Measurements from ENCODE around the gene TNS4.

Gene TNS4

DNA sequence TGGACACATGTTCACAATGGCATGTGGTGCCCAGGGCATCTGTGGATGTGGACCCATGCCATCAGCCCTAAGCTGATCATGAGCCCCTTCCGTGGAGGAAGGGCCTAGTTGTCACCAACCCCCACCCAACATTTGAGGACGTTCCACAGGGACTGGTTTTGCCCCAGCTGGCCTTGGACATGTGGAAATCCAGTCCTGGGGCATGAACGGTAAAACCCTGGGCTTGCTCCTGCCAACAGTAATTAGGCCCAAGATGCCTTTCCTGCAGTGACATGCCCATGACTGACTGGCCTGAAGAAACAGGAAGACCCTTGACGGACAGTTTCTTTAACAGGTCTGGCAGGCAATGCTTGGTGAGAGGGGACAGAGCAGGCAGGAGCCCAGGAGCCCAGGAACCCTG lies 7.7 kb downstream of the TNS4 start:
- Mint-ChIP-seq H3K9me3 (no peaks in the 10 kb centered on the region), H3K4me1 (peaks cover 34% of the 10 kb centered on the region), H3K4me3 (no peak overlapping the region), H3K27ac (no peak overlapping the region), H3K36me3 (no peaks in the 10 kb centered on the region)
- no peak for ATAC-seq
- no peak for DNase-seq (ENCODE audit: low spot score in 2 of 2)

DNA sequence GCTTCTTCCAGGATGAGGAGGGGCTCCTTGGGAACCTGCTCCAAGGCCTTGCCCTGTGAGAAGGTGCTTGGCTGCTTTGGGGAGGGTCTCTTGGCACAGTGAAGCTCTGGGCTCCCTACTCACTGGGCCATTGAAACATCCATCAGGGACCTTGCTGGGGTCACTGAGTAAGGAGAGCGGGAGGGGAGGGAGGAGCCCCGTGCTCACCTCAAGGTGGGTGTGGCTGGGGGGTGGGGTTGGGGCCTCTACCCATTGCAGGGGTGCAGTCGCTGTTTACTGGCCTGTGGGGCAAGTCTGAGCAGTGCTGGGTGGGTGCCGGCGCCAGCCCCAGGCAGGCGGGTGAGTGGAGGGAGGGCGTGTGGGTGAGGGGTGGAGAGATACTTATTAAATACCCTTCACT lies 9.9 kb downstream of the TNS4 start:
- DNase-seq (ENCODE audit: low spot score in 2 of 2), result no peak
- H3K4me1 Mint-ChIP-seq, result peaks cover 42% of the 10 kb centered on the region
- no peaks in the 10 kb centered on the region for H3K9me3 Mint-ChIP-seq
- H3K36me3 Mint-ChIP-seq, result no peaks in the 10 kb centered on the region
- ATAC-seq, result no peak
- H3K27ac Mint-ChIP-seq, result peak overlapping the region; percentile 72
- no peak overlapping the region for H3K4me3 Mint-ChIP-seq

DNA sequence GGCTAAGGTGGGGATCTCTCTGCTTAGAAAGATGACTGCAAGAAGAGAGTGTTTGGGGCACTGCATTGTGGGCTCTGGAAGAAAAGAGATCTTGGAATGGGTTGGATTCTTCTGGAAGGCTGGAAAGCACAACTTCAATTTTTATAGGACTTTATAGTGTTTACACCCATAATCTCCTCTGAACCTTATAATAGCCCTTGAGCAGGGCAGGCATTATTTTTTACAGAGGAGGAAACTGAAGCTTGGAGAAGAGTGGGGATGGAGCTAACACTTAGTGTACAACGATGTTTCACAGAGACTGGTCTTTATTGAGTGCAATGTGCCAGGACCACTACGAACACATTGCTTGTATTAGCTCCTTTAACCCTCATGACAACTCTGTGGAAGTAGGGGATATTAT lies 10.4 kb downstream of the TNS4 start:
- peaks cover 47% of the 10 kb centered on the region for H3K4me1 Mint-ChIP-seq
- H3K4me3 Mint-ChIP-seq, result no peak overlapping the region

DNA sequence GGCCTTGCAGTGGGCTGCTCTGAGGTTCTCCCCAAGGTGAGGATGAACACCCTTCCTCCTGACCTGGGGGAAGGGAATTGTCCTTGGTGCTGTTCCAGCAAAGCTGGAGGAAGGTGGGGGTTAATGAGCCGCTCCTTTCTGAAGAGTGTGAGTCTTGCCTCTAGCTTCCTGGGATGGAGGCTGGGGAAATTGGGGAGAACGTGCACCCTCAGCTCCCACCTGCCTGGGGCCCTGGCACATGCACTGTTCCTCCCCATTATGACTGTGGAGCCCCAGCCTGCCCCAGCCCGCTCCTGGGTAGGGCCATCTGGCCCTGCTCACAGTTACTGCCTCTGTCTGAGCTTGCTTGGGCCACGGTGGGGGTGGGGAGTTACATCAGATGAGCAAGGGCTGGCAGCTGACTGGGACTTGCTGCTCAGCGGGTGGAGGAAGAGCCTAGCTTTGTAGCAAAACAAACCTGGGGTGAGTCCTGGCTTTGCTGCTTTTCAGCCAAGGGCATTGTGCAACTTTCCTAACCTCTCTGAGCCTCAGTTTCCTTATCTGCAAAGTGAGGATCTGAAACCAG lies 11.1 kb downstream of the TNS4 start:
- H3K9me3 Mint-ChIP-seq, result no peaks in the 10 kb centered on the region
- no peaks in the 10 kb centered on the region for H3K36me3 Mint-ChIP-seq
- DNase-seq (ENCODE audit: low spot score in 2 of 2), result no peak
- peak overlapping the region; percentile 72 for H3K27ac Mint-ChIP-seq
- H3K4me3 Mint-ChIP-seq, result no peak overlapping the region
- no peak for ATAC-seq
- peaks cover 53% of the 10 kb centered on the region for H3K4me1 Mint-ChIP-seq

More for the DNA sequence above, 10.4 kb downstream of the TNS4 start:
- H3K36me3 Mint-ChIP-seq, result no peaks in the 10 kb centered on the region
- no peak for ATAC-seq
- DNase-seq (ENCODE audit: low spot score in 2 of 2), result no peak
- H3K27ac Mint-ChIP-seq, result peak overlapping the region; percentile 72
- no peaks in the 10 kb centered on the region for H3K9me3 Mint-ChIP-seq

DNA sequence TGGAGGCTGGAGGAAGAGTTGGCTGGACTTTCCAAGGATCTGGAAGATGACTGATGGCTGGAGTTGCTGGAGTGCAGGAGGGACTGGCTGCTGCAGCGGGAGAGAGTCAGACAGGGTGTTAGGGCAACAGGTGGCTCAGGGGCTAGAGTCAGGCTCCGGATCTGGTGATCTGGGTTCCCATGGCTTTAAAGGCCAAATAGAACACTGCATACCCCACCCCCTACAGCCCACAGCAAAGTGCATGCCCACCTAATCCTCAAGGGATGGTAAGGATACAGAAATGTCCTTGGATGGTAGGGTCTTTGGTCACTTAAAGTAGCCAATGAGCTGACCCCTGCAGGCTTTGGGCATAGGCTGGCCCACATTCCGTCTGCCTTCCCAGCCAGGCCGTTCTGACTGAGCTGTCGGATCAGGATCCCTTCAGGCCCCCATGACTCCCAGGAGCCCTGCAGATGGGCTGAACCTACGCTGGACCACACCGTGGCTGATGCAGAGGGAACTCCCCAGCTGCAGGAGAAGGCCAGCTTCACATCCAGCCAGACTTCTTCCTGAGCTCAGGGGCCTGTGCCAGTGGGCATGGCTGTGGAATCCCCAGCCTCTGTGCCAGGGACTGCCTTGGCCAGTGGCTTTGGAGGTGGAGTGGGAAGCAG lies 13.9 kb downstream of the TNS4 start:
- Mint-ChIP-seq H3K4me1 (peaks cover 80% of the 10 kb centered on the region), H3K4me3 (no peak overlapping the region), H3K36me3 (no peaks in the 10 kb centered on the region), H3K27ac (peak overlapping the region; percentile 93), H3K9me3 (no peaks in the 10 kb centered on the region)
- no peak for DNase-seq (ENCODE audit: low spot score in 2 of 2)
- no peak for ATAC-seq

DNA sequence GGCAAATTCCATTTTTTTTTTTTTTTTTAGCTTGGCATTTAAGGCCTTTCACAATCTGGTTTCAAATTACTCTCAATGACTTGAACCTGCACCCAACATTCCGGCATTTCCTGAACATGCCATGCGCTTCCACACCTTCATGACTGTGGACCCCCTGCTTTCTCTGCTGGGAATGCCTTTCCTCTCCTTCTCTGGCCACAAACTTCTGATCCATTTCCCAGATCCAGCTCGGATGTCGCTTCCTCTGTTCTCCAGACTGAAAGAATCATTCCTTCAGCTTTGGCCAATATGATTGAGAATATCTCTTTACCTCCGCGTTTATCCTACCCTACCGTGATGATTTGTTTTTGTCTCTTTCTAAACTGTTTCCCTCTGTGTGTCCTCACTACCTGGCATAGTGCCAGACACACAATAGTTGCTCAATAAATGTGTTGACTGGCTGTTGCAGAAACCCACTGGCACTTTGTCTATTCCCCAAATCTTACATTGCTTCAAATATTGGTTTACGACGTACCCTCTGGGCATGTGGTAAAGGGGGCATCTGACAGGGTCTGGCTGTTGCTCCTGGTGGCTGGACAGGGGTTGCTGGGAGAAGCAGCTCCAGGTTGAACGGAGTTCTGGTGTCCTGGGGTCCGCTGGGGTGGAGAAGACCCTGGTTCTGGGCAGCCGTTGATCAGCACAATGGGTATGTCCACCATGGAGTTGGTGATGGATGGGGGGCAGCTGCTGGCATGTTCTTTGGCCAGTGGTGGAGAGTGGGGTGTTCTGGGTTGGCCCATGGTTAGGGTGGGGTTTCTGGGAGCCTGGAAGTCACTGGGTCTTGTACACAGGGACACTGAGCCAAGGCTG lies 14.7 kb downstream of the TNS4 start:
- DNase-seq (ENCODE audit: low spot score in 2 of 2), result no peak
- Mint-ChIP-seq H3K36me3 (no peaks in the 10 kb centered on the region), H3K9me3 (no peaks in the 10 kb centered on the region), H3K4me3 (no peak overlapping the region), H3K4me1 (peaks cover 87% of the 10 kb centered on the region), H3K27ac (peak overlapping the region; percentile 93)
- ATAC-seq, result no peak

DNA sequence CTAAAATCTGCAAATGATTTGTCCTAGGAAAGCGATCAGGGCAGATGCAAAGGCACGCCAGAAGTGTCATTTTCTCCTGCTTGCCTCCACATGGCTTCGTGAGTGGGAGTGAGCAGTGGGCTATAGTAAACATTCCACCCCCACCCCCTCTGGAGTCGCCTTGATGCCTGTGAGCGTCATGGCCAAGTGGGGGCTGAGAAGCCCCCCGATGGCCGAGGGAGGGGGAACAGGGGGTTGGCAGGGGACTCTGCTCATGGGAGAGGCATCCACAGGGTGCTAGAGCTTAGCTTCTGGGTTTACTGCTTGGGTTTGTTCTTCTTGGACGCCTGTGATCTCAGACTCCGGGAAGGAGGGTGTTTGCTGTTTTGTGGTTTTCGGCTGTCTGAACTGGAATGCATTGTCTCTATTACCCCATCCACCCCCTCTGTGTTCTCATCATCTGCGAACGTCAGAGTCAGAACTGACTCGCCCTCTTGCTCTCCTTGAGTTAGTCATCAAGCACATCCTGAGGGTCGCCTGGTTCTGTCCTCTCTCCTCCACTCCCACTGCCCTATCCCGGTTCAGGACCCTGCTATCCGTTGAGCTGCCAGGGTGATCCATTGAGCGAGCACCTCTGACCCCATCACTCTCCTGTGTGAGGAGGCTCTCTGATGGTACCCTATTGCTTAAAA lies 15.4 kb downstream of the TNS4 start:
- peaks cover 89% of the 10 kb centered on the region for H3K4me1 Mint-ChIP-seq
- H3K9me3 Mint-ChIP-seq, result no peaks in the 10 kb centered on the region
- H3K36me3 Mint-ChIP-seq, result no peaks in the 10 kb centered on the region
- H3K4me3 Mint-ChIP-seq, result no peak overlapping the region
- peak; percentile 70 for ATAC-seq
- H3K27ac Mint-ChIP-seq, result peak overlapping the region; percentile 93
- DNase-seq (ENCODE audit: low spot score in 2 of 2), result no peak

DNA sequence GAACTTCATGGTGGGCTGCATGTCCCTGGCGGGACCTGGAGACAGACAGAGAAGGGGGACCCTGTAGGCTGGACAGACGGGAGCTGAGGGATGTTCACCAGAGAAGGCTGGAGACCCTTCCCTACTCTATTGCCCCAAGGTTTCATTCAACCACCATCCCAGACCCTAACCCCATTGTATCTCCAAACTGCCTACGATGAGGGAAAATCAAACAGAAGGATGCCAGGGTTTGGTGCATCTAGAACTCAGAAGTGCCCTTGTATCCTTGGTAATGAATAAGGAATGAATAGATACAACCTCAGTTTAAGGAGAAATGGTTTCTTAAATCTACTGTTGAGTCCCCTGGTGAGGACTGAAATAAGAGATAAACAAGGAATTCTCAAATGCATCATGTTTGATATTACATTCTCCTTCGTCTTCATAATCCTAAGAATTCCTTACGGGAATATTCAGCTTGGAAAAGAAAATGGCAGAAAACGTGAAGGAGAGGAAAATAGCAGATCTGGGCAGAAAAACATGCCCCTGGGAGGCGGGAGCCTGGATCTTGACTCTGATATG lies 16.4 kb downstream of the TNS4 start:
- no peak for ATAC-seq
- Mint-ChIP-seq H3K27ac (peak overlapping the region; percentile 93), H3K4me3 (no peak overlapping the region)

DNA sequence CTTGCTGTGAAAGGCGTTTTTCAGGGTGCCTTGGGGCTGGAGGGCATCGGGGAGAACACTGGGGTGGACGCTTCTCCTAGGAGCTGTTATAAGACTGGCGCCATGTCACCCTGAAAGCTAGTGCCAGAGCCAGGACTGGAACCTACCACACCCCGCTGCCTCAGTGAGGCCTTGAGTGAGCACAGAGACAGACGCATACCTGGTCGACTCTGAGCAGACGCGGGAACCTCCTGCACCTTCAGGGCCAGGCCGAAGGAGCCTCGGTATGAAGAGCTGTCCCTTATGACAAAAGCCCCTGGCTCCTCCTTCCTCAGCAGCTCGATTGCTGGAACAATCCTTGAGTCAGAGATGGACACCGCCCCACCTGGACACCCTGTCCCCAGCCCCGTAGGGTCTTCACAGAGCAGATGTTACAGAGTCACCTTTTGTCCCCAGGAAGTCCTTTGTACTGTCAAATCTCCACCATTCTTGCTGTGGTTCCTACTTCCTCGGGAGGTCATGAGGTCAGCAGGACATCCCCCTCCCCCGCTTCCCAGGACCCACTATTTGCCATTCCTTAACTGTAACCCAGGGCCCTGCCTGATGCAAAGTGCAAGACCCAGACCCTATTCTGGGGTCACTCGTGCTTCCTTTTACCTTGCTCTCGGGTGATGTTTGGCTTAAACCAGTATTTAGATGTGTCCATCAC lies 17.0 kb downstream of the TNS4 start:
- no peaks in the 10 kb centered on the region for H3K9me3 Mint-ChIP-seq
- ATAC-seq (no peak), DNase-seq (ENCODE audit: low spot score in 2 of 2) (no peak)
- H3K4me1 Mint-ChIP-seq, result peaks cover 89% of the 10 kb centered on the region
- H3K4me3 Mint-ChIP-seq, result no peak overlapping the region
- peaks cover 8% of the 10 kb centered on the region for H3K36me3 Mint-ChIP-seq
- peak overlapping the region; percentile 93 for H3K27ac Mint-ChIP-seq

More for the DNA sequence above, 16.4 kb downstream of the TNS4 start:
- DNase-seq (ENCODE audit: low spot score in 2 of 2), result no peak
- Mint-ChIP-seq H3K4me1 (peaks cover 89% of the 10 kb centered on the region), H3K9me3 (no peaks in the 10 kb centered on the region), H3K36me3 (peaks cover 6% of the 10 kb centered on the region)

DNA sequence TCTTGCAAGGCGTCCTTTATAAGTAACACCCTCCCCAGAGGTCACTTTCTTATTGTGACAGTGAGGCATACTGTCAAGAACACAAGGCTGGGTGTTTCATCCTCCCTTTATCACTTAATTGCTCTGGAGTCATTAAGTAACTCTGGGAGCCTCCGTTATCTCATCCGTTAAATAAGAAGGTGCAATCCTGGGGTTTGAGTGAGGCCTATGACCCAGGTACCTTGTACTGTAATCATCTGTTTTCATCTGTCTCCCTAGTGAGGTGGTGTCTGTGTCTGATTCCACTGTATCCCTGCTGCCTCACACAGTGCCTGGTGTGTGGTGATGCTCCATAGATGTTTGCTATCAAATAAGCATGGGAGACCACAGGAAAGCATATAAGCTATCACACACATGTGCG lies 17.7 kb downstream of the TNS4 start:
- peaks cover 89% of the 10 kb centered on the region for H3K4me1 Mint-ChIP-seq
- H3K4me3 Mint-ChIP-seq, result no peak overlapping the region
- DNase-seq (ENCODE audit: low spot score in 2 of 2), result no peak
- H3K36me3 Mint-ChIP-seq, result peaks cover 13% of the 10 kb centered on the region
- peak overlapping the region; percentile 93 for H3K27ac Mint-ChIP-seq
- H3K9me3 Mint-ChIP-seq, result no peaks in the 10 kb centered on the region
- no peak for ATAC-seq

DNA sequence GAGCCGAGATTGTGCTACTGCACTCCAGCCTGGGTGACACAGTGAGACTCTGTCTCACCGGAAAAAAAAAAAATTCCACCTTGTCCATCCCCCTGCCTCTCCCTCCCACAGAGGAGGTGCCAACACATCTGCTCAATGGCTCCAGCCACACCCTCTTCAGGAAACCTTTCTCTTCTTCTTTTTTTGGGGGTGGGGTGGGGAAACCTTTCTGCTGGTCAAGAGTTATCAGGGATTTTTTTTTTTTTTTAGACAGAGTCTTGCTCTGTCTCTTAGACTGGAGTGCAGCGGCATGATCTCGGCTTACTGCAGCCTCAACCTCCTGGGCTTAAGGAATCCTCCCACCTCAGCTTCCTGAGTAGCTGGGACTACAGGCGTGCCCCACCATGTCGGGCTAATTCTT lies 18.7 kb downstream of the TNS4 start:
- Mint-ChIP-seq H3K9me3 (no peaks in the 10 kb centered on the region), H3K36me3 (peaks cover 13% of the 10 kb centered on the region), H3K4me1 (peaks cover 88% of the 10 kb centered on the region), H3K27ac (peak overlapping the region; percentile 93), H3K4me3 (peak overlapping the region; percentile 67)
- DNase-seq (ENCODE audit: low spot score in 2 of 2), result no peak
- no peak for ATAC-seq

DNA sequence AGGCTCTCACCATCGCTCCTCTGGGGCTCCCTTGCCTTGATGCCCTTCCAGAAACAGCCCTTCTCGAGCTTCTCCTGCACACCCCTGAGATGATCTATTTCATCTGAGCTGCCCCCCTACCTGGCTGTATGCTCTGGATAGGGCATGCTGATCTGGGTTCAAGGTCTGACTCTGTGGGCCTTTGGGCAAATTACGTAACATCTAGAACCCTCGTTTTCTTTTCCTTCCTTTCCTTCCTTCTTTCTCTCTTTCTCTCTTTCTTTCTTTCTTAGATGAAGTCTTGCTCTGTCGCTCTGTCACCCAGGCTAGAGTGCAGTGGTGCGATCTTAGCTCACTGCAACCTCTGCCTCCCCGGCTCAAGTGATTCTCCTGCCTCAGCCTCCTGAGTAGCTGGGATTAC lies 20.3 kb downstream of the TNS4 start:
- no peak for ATAC-seq
- H3K4me1 Mint-ChIP-seq, result peaks cover 88% of the 10 kb centered on the region
- H3K4me3 Mint-ChIP-seq, result peak overlapping the region; percentile 67
- H3K27ac Mint-ChIP-seq, result peak overlapping the region; percentile 93
- DNase-seq (ENCODE audit: low spot score in 2 of 2), result no peak
- H3K36me3 Mint-ChIP-seq, result peaks cover 14% of the 10 kb centered on the region
- H3K9me3 Mint-ChIP-seq, result no peaks in the 10 kb centered on the region

DNA sequence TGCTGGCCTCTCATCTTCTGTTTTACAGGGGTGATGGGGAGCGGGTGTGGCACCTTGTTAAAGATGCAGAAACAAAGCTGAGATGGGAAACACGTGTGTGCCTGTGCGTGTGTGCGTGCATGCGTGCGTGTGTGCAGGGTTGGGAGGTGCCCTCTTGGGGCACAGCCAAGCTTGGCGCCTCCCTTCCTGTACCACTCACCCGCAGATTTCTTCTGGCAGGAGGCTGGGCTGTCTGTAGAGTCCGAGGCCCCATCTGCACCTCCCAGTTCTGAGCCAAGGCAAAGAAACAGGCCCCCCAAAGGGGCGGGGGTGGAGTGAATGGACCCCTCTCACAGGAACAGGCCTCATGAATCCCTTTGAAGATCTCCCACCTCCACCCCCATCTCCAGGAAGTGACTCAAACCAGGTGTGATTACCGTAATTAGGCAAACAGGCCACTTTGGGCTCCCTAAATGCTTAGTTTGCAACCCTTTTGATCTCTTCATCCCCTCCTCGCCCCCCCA lies 20.9 kb downstream of the TNS4 start:
- Mint-ChIP-seq H3K36me3 (peaks cover 20% of the 10 kb centered on the region), H3K4me3 (peak overlapping the region; percentile 67), H3K4me1 (peaks cover 85% of the 10 kb centered on the region), H3K9me3 (no peaks in the 10 kb centered on the region), H3K27ac (peak overlapping the region; percentile 93)
- DNase-seq (ENCODE audit: low spot score in 2 of 2) (peak; percentile 53 to 91), ATAC-seq (peak; percentile 93)

DNA sequence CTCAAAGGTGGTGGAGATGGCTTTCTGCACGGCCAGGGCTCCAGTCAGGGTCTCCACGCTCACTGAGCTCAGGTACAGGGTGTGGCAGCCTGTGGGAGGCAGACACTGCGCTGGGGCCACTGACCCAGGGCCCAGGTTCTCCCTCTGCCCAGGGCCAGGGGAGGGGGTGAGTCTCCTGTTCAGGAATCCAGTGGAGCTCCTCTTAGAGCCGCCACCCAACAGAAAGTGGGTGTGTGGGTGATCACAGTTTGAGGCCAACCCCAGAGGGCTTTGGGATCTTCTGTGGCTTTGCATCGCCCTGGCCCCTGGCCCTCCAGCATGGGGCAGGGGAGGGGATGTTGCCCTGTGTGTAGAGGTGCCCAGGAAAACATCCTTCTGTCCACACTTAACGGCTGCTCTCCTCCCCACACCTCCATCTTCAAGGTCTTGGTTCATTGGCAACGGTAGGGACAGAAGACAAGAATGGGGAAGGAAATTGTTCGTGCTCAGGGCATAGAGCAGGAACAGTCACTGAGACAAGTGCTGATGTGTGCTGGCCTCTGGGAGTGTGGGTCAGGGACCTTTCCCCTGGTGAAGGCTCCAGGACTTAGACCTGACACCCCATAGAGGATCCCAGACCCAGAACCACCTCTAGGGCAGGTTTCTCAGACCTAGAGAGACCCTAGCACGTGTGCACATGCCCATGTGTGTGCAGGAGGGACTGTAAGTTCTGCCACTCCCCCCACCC lies 21.5 kb downstream of the TNS4 start:
- peak overlapping the region; percentile 67 for H3K4me3 Mint-ChIP-seq
- no peaks in the 10 kb centered on the region for H3K9me3 Mint-ChIP-seq
- no peak for ATAC-seq
- DNase-seq (ENCODE audit: low spot score in 2 of 2), result peak in 1 of 2 donors; percentile 6
- H3K36me3 Mint-ChIP-seq, result peaks cover 24% of the 10 kb centered on the region
- peaks cover 79% of the 10 kb centered on the region for H3K4me1 Mint-ChIP-seq
- H3K27ac Mint-ChIP-seq, result peak overlapping the region; percentile 93
